Loucy (cell line): ENCODE data around the gene ACP6.
"Not testable (repeated sequence)": the region's sequence is repeated elsewhere in the genome, so short reads cannot be mapped to it uniquely, and the experiment has no call there.

Source experiments
- H2AFZ ChIP-seq: fragments of 200-600 bp; sonication (generic); 2 replicates; pipeline ENCODE4 v1.6.0; 2016; ENCODE audit warnings: antibody characterized with exemption, mild to moderate bottlenecking, low read length, moderate library complexity
- H3F3A ChIP-seq: fragments of 200-600 bp; 2 replicates; pipeline ENCODE4 v1.6.0; 2016; ENCODE audit warnings: antibody characterized with exemption, low read depth, mild to moderate bottlenecking
- H3K27me3 ChIP-seq: fragments of 200-600 bp; sonication (generic); 2 replicates; pipeline ENCODE4 v1.6.1; 2014; ENCODE audit warnings: low read length, mild to moderate bottlenecking; ENCODE audit not compliant: insufficient read depth, poor library complexity, severe bottlenecking
- H3K36me3 ChIP-seq: fragments of 200-600 bp; sonication (generic); 2 replicates; pipeline ENCODE4 v1.6.1; 2016; ENCODE audit warnings: low read length; ENCODE audit not compliant: insufficient read depth
- H3K4me1 ChIP-seq: fragments of 200-600 bp; sonication (generic); 2 replicates; pipeline ENCODE4 v1.5.1; 2014; ENCODE audit warnings: low read length, mild to moderate bottlenecking; ENCODE audit not compliant: insufficient read depth, poor library complexity, severe bottlenecking
- H3K4me2 ChIP-seq: fragments of 200-600 bp; sonication (generic); 2 replicates; pipeline ENCODE4 v1.6.0; 2014; ENCODE audit warnings: antibody characterized with exemption, low read length, low read depth, mild to moderate bottlenecking; ENCODE audit not compliant: poor library complexity, severe bottlenecking
- H3K4me3 ChIP-seq: fragments of 200-600 bp; sonication (generic); 2 replicates; pipeline ENCODE4 v1.5.1; 2014; ENCODE audit warnings: low read length, mild to moderate bottlenecking, mixed read lengths; ENCODE audit not compliant: poor library complexity, severe bottlenecking
- H3K79me2 ChIP-seq: fragments of 200-600 bp; sonication (generic); 2 replicates; pipeline ENCODE4 v1.6.1; 2014; ENCODE audit warnings: low read length; ENCODE audit not compliant: insufficient read depth
- H3K9ac ChIP-seq: fragments of 200-600 bp; sonication (generic); 2 replicates; pipeline ENCODE4 v1.6.0; 2014; ENCODE audit warnings: mild to moderate bottlenecking, low read depth, low read length, moderate library complexity; ENCODE audit not compliant: poor library complexity, severe bottlenecking
- H3K9me2 ChIP-seq: fragments of 200-600 bp; sonication (generic); replicated peaks from 2 replicates; pipeline ENCODE4 v1.6.1; 2016; ENCODE audit warnings: low read depth, low read length, mixed read lengths
- H3K9me3 ChIP-seq: fragments of 200-600 bp; sonication (generic); 2 replicates; pipeline ENCODE4 v1.6.1; 2014; ENCODE audit warnings: mild to moderate bottlenecking, antibody characterized with exemption, low read length, low read depth; ENCODE audit not compliant: insufficient read depth
- H4K20me1 ChIP-seq: fragments of 200-600 bp; sonication (generic); 2 replicates; pipeline ENCODE4 v1.6.0; 2014; ENCODE audit warnings: antibody characterized with exemption, low read length, mild to moderate bottlenecking; ENCODE audit not compliant: insufficient read depth, poor library complexity, severe bottlenecking
- CTCF ChIP-seq: fragments of 200-600 bp; sonication (generic); conservative IDR thresholded peaks from 2 replicates; pipeline ENCODE4 v1.5.1; 2014; ENCODE audit warnings: mild to moderate bottlenecking, antibody characterized with exemption, low read length
- EZH2phosphoT487 ChIP-seq: fragments of 200-600 bp; IDR thresholded peaks from 2 replicates; pipeline ENCODE4 v1.6.1; 2018; ENCODE audit warnings: antibody characterized with exemption, mild to moderate bottlenecking, moderate library complexity, borderline replicate concordance

Gene ACP6

GRCh38 chr1:147618077-147618569 is 52.2 kb downstream of the ACP6 start:
- Histone ChIP-seq H3K9me3 (no peaks in the 10 kb centered on the region), H3F3A (peaks cover 4% of the 10 kb centered on the region; the same call in 1 of the 2 replicates), H3K4me3 (peak overlapping the region; percentile 3), H4K20me1 (no peaks in the 10 kb centered on the region), H3K27me3 (no peaks in the 10 kb centered on the region), H3K36me3 (peaks cover 71% of the 10 kb centered on the region), H3K4me2 (peak overlapping the region; percentile 58), H3K79me2 (no peaks in the 10 kb centered on the region), H3K9me2 (no peaks in the 10 kb centered on the region), H3K9ac (peak overlapping the region; percentile 42), H2AFZ (no peak overlapping the region), H3K4me1 (peaks cover 27% of the 10 kb centered on the region)
- no peak; the same call in 1 of the 2 replicates for TF ChIP-seq CTCF
- TF ChIP-seq EZH2phosphoT487: no peak

- H3K36me3 ChIP-seq: peaks cover 75% of the 10 kb centered on the region
- H2AFZ ChIP-seq, H3K4me2 ChIP-seq, H3K9me2 ChIP-seq, H3K4me3 ChIP-seq, H3K9ac ChIP-seq, H3K9me3 ChIP-seq, H3F3A ChIP-seq, H3K79me2 ChIP-seq, H3K27me3 ChIP-seq, H4K20me1 ChIP-seq: not testable (repeated sequence)
- H3K4me1 ChIP-seq: peaks cover 39% of the 10 kb centered on the region
These were observed 55.4 kb downstream of the ACP6 start for GRCh38 chr1:147614966-147615365.

GRCh38 chr1:147613506-147613905 is 56.8 kb downstream of the ACP6 start:
- Histone ChIP-seq H3K4me2 (no peak overlapping the region), H3K9me3 (no peaks in the 10 kb centered on the region), H3K36me3 (peaks cover 66% of the 10 kb centered on the region), H2AFZ (no peak overlapping the region), H3K9me2 (no peaks in the 10 kb centered on the region), H3K4me1 (peaks cover 31% of the 10 kb centered on the region), H3K27me3 (no peaks in the 10 kb centered on the region), H4K20me1 (no peaks in the 10 kb centered on the region), H3K4me3 (no peak overlapping the region), H3K9ac (no peak overlapping the region), H3F3A (peaks cover 3% of the 10 kb centered on the region; the same call in 1 of the 2 replicates), H3K79me2 (no peaks in the 10 kb centered on the region)
- no peak for TF ChIP-seq EZH2phosphoT487
- no peak for TF ChIP-seq CTCF

GRCh38 chr1:147612366-147612765 is 58.0 kb downstream of the ACP6 start:
- no peaks in the 10 kb centered on the region for H3K27me3 ChIP-seq
- TF ChIP-seq CTCF (no peak), EZH2phosphoT487 (no peak)
- no peak overlapping the region for H3K9ac ChIP-seq
- H3K79me2 ChIP-seq: no peaks in the 10 kb centered on the region
- no peaks in the 10 kb centered on the region for H3F3A ChIP-seq
- no peak overlapping the region for H3K4me2 ChIP-seq
- H3K4me1 ChIP-seq: peaks cover 21% of the 10 kb centered on the region
- H4K20me1 ChIP-seq: no peaks in the 10 kb centered on the region
- H3K9me2 ChIP-seq: no peaks in the 10 kb centered on the region
- H3K9me3 ChIP-seq: no peaks in the 10 kb centered on the region
- no peak overlapping the region for H3K4me3 ChIP-seq
- no peak overlapping the region for H2AFZ ChIP-seq
- peaks cover 67% of the 10 kb centered on the region for H3K36me3 ChIP-seq
